Ishikawa (cell line): ENCODE results near the gene TECTB.

Experiments used
- CEBPB ChIP-seq: IDR thresholded peaks from 2 replicates; pipeline ENCODE4 v1.6.1; 2012
- CREB1 ChIP-seq: IDR thresholded peaks from 2 replicates; pipeline ENCODE4 v1.6.1; 2012; ENCODE audit warnings: low read depth
- EGR1 ChIP-seq: IDR thresholded peaks from 2 replicates; pipeline ENCODE4 v1.6.1; 2012
- EP300 ChIP-seq: IDR thresholded peaks from 2 replicates; pipeline ENCODE4 v1.6.1; 2012; ENCODE audit warnings: borderline replicate concordance
- FOXM1 ChIP-seq: IDR thresholded peaks from 2 replicates; pipeline ENCODE4 v1.6.1; 2012; ENCODE audit warnings: low read depth, borderline replicate concordance
- NFIC ChIP-seq: IDR thresholded peaks from 2 replicates; pipeline ENCODE4 v1.6.1; 2012
- RAD21 ChIP-seq: IDR thresholded peaks from 2 replicates; pipeline ENCODE4 v1.6.1; 2012; ENCODE audit warnings: low read depth
- TAF1 ChIP-seq: IDR thresholded peaks from 2 replicates; pipeline ENCODE4 v1.6.1; 2012; ENCODE audit warnings: low read depth, mild to moderate bottlenecking
- TCF12 ChIP-seq: IDR thresholded peaks from 2 replicates; pipeline ENCODE4 v1.6.1; 2012; ENCODE audit warnings: low read depth
- TEAD4 ChIP-seq: IDR thresholded peaks from 2 replicates; pipeline ENCODE4 v1.6.1; 2012
- YY1 ChIP-seq: IDR thresholded peaks from 2 replicates; pipeline ENCODE4 v1.6.1; 2012; ENCODE audit warnings: low read depth
- ZBTB7A ChIP-seq: IDR thresholded peaks from 2 replicates; pipeline ENCODE4 v1.6.1; 2012; ENCODE audit warnings: low read depth
- TF ChIP-seq, protein P1 (sequence below): IDR thresholded peaks from 2 replicates; pipeline ENCODE4 v1.6.1; 2012
- TF ChIP-seq, protein P2 (sequence below): IDR thresholded peaks from 2 replicates; pipeline ENCODE4 v1.6.1; 2012
- TF ChIP-seq, protein P3 (sequence below): IDR thresholded peaks from 2 replicates; pipeline ENCODE4 v1.6.1; 2012; ENCODE audit warnings: low read depth, mild to moderate bottlenecking

Gene TECTB

GRCh38 chr10:112271982-112272381 lies 11.2 kb upstream of the TECTB start:
- TF ChIP-seq RAD21, result no peak
- TF ChIP-seq, protein P1, sequence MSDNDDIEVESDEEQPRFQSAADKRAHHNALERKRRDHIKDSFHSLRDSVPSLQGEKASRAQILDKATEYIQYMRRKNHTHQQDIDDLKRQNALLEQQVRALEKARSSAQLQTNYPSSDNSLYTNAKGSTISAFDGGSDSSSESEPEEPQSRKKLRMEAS, result no peak
- TF ChIP-seq CREB1, result no peak
- TF ChIP-seq, protein P2, sequence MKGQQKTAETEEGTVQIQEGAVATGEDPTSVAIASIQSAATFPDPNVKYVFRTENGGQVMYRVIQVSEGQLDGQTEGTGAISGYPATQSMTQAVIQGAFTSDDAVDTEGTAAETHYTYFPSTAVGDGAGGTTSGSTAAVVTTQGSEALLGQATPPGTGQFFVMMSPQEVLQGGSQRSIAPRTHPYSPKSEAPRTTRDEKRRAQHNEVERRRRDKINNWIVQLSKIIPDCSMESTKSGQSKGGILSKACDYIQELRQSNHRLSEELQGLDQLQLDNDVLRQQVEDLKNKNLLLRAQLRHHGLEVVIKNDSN, result no peak
- TF ChIP-seq YY1, result no peak
- no peak for TF ChIP-seq EGR1
- TF ChIP-seq, protein P3, sequence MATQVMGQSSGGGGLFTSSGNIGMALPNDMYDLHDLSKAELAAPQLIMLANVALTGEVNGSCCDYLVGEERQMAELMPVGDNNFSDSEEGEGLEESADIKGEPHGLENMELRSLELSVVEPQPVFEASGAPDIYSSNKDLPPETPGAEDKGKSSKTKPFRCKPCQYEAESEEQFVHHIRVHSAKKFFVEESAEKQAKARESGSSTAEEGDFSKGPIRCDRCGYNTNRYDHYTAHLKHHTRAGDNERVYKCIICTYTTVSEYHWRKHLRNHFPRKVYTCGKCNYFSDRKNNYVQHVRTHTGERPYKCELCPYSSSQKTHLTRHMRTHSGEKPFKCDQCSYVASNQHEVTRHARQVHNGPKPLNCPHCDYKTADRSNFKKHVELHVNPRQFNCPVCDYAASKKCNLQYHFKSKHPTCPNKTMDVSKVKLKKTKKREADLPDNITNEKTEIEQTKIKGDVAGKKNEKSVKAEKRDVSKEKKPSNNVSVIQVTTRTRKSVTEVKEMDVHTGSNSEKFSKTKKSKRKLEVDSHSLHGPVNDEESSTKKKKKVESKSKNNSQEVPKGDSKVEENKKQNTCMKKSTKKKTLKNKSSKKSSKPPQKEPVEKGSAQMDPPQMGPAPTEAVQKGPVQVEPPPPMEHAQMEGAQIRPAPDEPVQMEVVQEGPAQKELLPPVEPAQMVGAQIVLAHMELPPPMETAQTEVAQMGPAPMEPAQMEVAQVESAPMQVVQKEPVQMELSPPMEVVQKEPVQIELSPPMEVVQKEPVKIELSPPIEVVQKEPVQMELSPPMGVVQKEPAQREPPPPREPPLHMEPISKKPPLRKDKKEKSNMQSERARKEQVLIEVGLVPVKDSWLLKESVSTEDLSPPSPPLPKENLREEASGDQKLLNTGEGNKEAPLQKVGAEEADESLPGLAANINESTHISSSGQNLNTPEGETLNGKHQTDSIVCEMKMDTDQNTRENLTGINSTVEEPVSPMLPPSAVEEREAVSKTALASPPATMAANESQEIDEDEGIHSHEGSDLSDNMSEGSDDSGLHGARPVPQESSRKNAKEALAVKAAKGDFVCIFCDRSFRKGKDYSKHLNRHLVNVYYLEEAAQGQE, result no peak
- no peak for TF ChIP-seq TEAD4

- TF ChIP-seq EGR1 (no peak), TEAD4 (no peak), NFIC (no peak), FOXM1 (no peak), CEBPB (no peak), YY1 (no peak), TCF12 (no peak), ZBTB7A (no peak)
Observed at GRCh38 chr10:112274831-112275230, 8.4 kb upstream of the TECTB start.

DNA sequence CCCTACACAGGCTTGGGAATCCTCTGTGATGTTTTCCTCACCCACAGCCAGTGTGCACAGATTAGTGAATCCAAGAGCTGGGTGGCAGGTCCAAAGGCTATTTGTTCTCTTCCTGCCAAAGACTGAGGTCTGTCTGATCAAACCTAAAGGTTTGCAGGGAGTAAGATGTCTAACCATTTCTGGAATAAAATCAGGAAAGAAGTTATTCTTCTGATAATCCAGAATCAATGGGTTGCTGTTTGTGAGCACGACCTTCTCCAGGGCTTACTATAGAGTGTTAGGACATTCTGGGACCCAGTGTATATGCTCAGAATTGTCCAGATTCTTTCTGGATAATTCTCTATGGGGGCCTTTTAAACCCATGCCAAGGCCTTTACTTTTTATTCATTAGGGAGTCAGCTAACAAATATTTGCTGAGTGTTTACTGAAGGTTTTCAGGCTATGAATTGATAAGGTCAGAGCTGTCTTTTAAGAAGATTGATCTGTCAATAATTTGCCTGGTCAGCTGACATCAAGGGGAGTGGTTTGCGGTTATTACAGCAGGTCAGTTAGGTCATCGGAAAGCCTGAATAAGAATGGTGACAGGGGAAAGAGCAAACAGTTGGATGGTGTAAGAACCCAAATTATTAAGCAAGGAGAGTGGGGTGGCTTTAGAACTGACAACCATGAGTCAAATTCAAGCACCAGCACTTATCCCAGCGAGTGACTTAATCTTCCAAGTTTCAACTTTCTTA lies 7.5 kb upstream of the TECTB start:
- TF ChIP-seq FOXM1, result no peak
- TF ChIP-seq TEAD4, result no peak
- no peak for TF ChIP-seq CREB1
- TF ChIP-seq EP300, result no peak
- TF ChIP-seq, protein P2, result no peak
- TF ChIP-seq ZBTB7A, result no peak

- TF ChIP-seq CEBPB, result no peak
- TF ChIP-seq CREB1, result no peak
Observed at GRCh38 chr10:112278871-112279270, 4.3 kb upstream of the TECTB start.

GRCh38 chr10:112279433-112279832 lies 3.8 kb upstream of the TECTB start:
- TF ChIP-seq EP300, result no peak
- TF ChIP-seq, protein P3, result no peak
- no peak for TF ChIP-seq CREB1
- no peak for TF ChIP-seq NFIC
- TF ChIP-seq, protein P2, result no peak
- no peak for TF ChIP-seq CEBPB
- TF ChIP-seq FOXM1, result no peak
- no peak for TF ChIP-seq TEAD4
- TF ChIP-seq, protein P1, result no peak
- no peak for TF ChIP-seq TCF12
- TF ChIP-seq EGR1, result no peak
- TF ChIP-seq ZBTB7A, result no peak
- no peak for TF ChIP-seq RAD21
- TF ChIP-seq YY1, result no peak
- no peak for TF ChIP-seq TAF1

- TF ChIP-seq NFIC (no peak), TEAD4 (no peak), YY1 (no peak), RAD21 (no peak), CREB1 (no peak), TAF1 (no peak), EP300 (no peak), EGR1 (no peak), ZBTB7A (no peak), CEBPB (no peak), FOXM1 (no peak)
- TF ChIP-seq, protein P2, result no peak
- TF ChIP-seq, protein P1, result no peak
- TF ChIP-seq, protein P3, result no peak
Observed at GRCh38 chr10:112280205-112280921, 2.8 kb upstream of the TECTB start.
